Muscle layer of duodenum (tissue), 2 donors: ENCODE measurements around the gene FAM151A.

Source experiments
- H3K27ac ChIP-seq: one replicate; pipeline ENCODE4 v1.7.0; 2013; ENCODE audit warnings: mild to moderate bottlenecking, low read length
- H3K27me3 ChIP-seq: one replicate; pipeline ENCODE4 v1.7.0; 2013; ENCODE audit warnings: low read depth, mild to moderate bottlenecking, control low read depth, low read length
- H3K36me3 ChIP-seq, 2 donors: one replicate each; pipeline ENCODE4 v1.7.0; 2013; ENCODE audit warnings: low read length in 2 of 2, control low read depth in 1 of 2, mild to moderate bottlenecking in 1 of 2; ENCODE audit not compliant: insufficient read depth in 2 of 2, control insufficient read depth in 1 of 2
- H3K4me1 ChIP-seq, 2 donors: one replicate each; pipeline ENCODE4 v1.7.0; 2013; ENCODE audit warnings: low read length in 2 of 2, mild to moderate bottlenecking in 2 of 2, control low read depth in 1 of 2, moderate library complexity in 1 of 2; ENCODE audit not compliant: insufficient read depth in 2 of 2, control insufficient read depth in 1 of 2
- H3K4me3 ChIP-seq, 2 donors: one replicate each; pipeline ENCODE4 v1.7.0; 2013; ENCODE audit warnings: low read length in 2 of 2, low read depth in 1 of 2, mild to moderate bottlenecking in 1 of 2
- H3K9me3 ChIP-seq, 2 donors: one replicate each; pipeline ENCODE4 v1.7.0; 2013; ENCODE audit warnings: low read length in 2 of 2, control low read depth in 1 of 2, mild to moderate bottlenecking in 1 of 2; ENCODE audit not compliant: control insufficient read depth in 1 of 2
- donor health status: healthy.

FAM151A gene

GRCh38 chr1:54627196-54627595 is 3.9 kb upstream of the FAM151A start:
- Histone ChIP-seq H3K4me1 (no peaks in the 10 kb centered on the region), H3K27me3 (no peaks in the 10 kb centered on the region), H3K4me3 (no peak overlapping the region), H3K36me3 (no peaks in the 10 kb centered on the region), H3K27ac (no peak overlapping the region), H3K9me3 (no peaks in the 10 kb centered on the region)

GRCh38 chr1:54624466-54625464 is 1.4 kb upstream of the FAM151A start:
- Histone ChIP-seq H3K36me3 (no peaks in the 10 kb centered on the region), H3K27ac (no peak overlapping the region), H3K4me3 (no peak overlapping the region), H3K4me1 (peaks cover 0 to 4% of the 10 kb centered on the region in 2 donors), H3K27me3 (no peaks in the 10 kb centered on the region), H3K9me3 (no peaks in the 10 kb centered on the region)

- Histone ChIP-seq H3K36me3 (no peaks in the 10 kb centered on the region), H3K9me3 (no peaks in the 10 kb centered on the region), H3K27ac (no peak overlapping the region), H3K4me3 (no peak overlapping the region), H3K4me1 (peaks cover 0 to 4% of the 10 kb centered on the region in 2 donors), H3K27me3 (no peaks in the 10 kb centered on the region)
Observed at GRCh38 chr1:54619749-54620148, 3.6 kb downstream of the FAM151A start.

GRCh38 chr1:54615531-54616279 is 7.6 kb downstream of the FAM151A start:
- Histone ChIP-seq H3K27ac (no peak overlapping the region), H3K36me3 (no peaks in the 10 kb centered on the region), H3K9me3 (no peaks in the 10 kb centered on the region), H3K4me1 (no peaks in the 10 kb centered on the region), H3K27me3 (no peaks in the 10 kb centered on the region), H3K4me3 (no peak overlapping the region)

GRCh38 chr1:54614563-54614962 is 8.8 kb downstream of the FAM151A start:
- no peaks in the 10 kb centered on the region for H3K27me3 ChIP-seq
- no peaks in the 10 kb centered on the region for H3K9me3 ChIP-seq
- H3K4me3 ChIP-seq, result no peak overlapping the region
- H3K27ac ChIP-seq, result no peak overlapping the region
- H3K4me1 ChIP-seq, result no peaks in the 10 kb centered on the region
- H3K36me3 ChIP-seq, result no peaks in the 10 kb centered on the region

- no peaks in the 10 kb centered on the region for H3K27me3 ChIP-seq
- H3K4me3 ChIP-seq, result no peak overlapping the region
- H3K27ac ChIP-seq, result no peak overlapping the region
Observed at GRCh38 chr1:54614024-54614423, 9.3 kb downstream of the FAM151A start.

GRCh38 chr1:54611621-54612020 is 11.7 kb downstream of the FAM151A start:
- Histone ChIP-seq H3K4me1 (no peaks in the 10 kb centered on the region), H3K36me3 (peaks cover 7 to 16% of the 10 kb centered on the region in 2 donors), H3K4me3 (no peak overlapping the region), H3K9me3 (no peaks in the 10 kb centered on the region), H3K27me3 (no peaks in the 10 kb centered on the region), H3K27ac (no peak overlapping the region)

More at GRCh38 chr1:54614024-54614423, 9.3 kb downstream of the FAM151A start:
- no peaks in the 10 kb centered on the region for H3K36me3 ChIP-seq
- H3K9me3 ChIP-seq, result no peaks in the 10 kb centered on the region
- H3K4me1 ChIP-seq, result no peaks in the 10 kb centered on the region

- no peaks in the 10 kb centered on the region for H3K9me3 ChIP-seq
- H3K27ac ChIP-seq, result no peak overlapping the region
- no peaks in the 10 kb centered on the region for H3K4me1 ChIP-seq
- H3K27me3 ChIP-seq, result no peaks in the 10 kb centered on the region
- H3K36me3 ChIP-seq, result peaks cover 7 to 16% of the 10 kb centered on the region in 2 donors
- no peak overlapping the region for H3K4me3 ChIP-seq
Observed at GRCh38 chr1:54610601-54611580, 12.4 kb downstream of the FAM151A start.

- H3K27me3 ChIP-seq, result no peaks in the 10 kb centered on the region
- H3K9me3 ChIP-seq, result no peaks in the 10 kb centered on the region
- peaks cover 7 to 16% of the 10 kb centered on the region in 2 donors for H3K36me3 ChIP-seq
- H3K4me1 ChIP-seq, result no peaks in the 10 kb centered on the region
- H3K27ac ChIP-seq, result no peak overlapping the region
- H3K4me3 ChIP-seq, result no peak overlapping the region
Observed at GRCh38 chr1:54610048-54610447, 13.3 kb downstream of the FAM151A start.

GRCh38 chr1:54609301-54609921 is 13.9 kb downstream of the FAM151A start:
- no peaks in the 10 kb centered on the region for H3K9me3 ChIP-seq
- no peak overlapping the region for H3K27ac ChIP-seq
- H3K4me1 ChIP-seq, result no peaks in the 10 kb centered on the region
- no peak overlapping the region for H3K4me3 ChIP-seq
- H3K36me3 ChIP-seq, result peaks cover 10 to 21% of the 10 kb centered on the region in 2 donors
- H3K27me3 ChIP-seq, result no peaks in the 10 kb centered on the region
